22Rv1 (cell line): Measurements from ENCODE around the gene SLC22A1.

Source experiments
- H3K27ac ChIP-seq: fragments of 450-650 bp; 2 replicates; pipeline ENCODE4 v1.5.1; 2017
- ZFX ChIP-seq: fragments of 450-650 bp; IDR thresholded peaks from 2 replicates; pipeline ENCODE4 v1.6.1; 2017; ENCODE audit warnings: antibody characterized with exemption, borderline replicate concordance
- TF ChIP-seq, protein P1 (sequence below): fragments of 450-650 bp; IDR thresholded peaks from 2 replicates; pipeline ENCODE4 v1.5.1; 2017; ENCODE audit warnings: mild to moderate bottlenecking

The SLC22A1 gene

DNA sequence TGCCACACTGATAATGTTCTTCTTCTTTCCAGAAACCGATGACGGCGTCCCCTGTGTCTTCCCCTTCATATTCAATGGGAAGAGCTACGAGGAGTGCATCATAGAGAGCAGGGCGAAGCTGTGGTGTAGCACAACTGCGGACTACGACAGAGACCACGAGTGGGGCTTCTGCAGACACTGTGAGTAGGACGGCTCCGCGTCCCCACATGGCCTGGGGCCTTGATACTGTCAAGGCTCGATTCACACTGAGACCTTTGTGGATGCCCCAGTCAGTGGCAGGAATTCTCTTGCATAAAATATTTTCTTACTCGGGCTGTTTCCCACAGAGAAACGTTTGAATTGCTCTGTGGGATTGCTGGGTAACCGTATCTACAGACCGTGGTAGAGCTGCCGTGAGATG is 41.5 kb upstream of the SLC22A1 start:
- H3K27ac ChIP-seq, result no peak overlapping the region
- TF ChIP-seq ZFX, result no peak
- TF ChIP-seq, protein P1, sequence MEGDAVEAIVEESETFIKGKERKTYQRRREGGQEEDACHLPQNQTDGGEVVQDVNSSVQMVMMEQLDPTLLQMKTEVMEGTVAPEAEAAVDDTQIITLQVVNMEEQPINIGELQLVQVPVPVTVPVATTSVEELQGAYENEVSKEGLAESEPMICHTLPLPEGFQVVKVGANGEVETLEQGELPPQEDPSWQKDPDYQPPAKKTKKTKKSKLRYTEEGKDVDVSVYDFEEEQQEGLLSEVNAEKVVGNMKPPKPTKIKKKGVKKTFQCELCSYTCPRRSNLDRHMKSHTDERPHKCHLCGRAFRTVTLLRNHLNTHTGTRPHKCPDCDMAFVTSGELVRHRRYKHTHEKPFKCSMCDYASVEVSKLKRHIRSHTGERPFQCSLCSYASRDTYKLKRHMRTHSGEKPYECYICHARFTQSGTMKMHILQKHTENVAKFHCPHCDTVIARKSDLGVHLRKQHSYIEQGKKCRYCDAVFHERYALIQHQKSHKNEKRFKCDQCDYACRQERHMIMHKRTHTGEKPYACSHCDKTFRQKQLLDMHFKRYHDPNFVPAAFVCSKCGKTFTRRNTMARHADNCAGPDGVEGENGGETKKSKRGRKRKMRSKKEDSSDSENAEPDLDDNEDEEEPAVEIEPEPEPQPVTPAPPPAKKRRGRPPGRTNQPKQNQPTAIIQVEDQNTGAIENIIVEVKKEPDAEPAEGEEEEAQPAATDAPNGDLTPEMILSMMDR, result no peak

DNA sequence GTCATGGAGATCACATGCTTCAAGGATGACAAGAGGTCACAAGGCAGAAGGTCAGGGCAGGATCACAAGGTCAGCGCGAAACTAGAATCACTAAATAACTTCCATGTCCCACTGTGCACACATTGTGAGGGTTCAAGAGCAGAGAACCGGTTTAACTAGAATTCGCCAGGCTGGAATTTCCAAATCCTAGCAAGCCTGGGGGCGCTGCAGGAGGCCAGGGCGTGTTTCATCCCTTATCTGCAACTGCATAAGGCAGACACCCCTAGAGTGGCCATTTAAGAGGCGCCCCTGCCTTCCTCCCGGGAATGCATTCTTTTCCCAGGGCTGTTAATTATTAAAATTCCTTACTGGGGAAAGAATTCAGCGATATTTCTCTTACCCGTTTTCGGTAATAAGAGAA is 40.2 kb upstream of the SLC22A1 start:
- H3K27ac ChIP-seq, result no peak overlapping the region
- TF ChIP-seq, protein P1, result no peak
- TF ChIP-seq ZFX, result no peak

DNA sequence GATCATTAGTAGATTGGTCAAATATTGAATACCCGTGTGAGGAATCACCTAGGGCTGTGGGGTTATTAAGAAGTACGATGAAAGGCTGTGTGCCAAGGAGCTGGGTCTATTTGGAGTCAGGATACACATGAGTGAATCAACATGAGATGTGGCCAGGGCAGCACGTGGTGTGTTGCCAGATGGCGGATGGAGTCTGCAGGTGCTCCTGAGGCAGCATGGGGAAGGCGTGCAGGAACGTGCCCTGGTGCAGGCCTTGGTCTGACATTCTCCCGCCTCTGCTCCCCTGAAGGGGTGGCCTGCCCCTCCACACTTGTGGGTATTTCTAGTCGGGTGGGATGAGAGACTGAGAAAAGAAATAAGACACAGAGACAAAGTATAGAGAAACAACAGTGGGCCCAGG is 39.0 kb upstream of the SLC22A1 start:
- TF ChIP-seq ZFX, result no peak
- TF ChIP-seq, protein P1, result no peak
- H3K27ac ChIP-seq, result no peak overlapping the region

DNA sequence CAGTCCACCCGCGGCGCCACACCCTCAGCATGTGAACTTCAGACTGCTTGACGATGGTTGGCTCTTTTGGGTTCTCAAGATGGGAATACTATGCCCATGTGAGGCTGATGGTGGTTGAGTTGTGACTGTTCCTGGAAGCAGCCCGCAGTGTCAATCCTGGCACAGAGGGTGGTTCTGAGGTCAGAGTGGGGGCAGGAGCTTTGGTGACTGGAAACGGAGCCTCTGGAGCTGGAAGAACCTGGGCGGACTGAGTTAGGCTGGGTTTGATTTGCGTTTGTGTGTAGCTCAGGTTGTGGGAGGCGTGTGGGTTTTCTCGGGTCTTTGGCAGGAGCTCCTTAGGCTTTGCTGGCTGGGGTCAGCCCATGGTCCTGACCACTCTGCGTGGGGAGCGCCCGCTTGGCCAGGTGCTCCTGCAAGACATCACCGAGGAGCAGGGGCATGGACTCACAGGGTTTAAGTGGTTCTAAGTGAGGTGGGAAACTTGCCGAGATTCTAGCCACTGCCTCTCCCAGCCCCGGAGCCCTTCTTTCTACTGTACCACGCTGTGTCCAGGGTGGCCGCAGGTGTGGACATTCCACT is 37.3 kb upstream of the SLC22A1 start:
- H3K27ac ChIP-seq, result no peak overlapping the region

DNA sequence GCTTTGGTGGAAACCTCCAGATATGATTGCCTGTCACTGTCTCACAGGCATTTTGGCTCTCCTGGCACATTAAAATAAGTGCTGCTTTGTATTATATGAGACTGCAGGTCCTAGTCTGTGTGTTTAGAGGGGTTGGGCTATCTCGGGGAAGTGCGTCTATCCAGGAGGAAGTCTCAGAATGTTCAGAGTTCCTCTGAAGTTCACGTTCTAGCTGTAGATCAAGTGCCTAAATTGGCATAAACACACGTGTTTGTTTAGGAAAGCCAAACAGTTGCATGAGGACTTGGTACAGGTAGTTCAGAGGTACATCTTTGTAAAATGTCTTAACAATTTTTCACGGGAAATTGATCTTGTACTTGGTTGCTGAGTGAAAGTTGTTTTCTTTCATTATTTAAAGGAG is 36.4 kb upstream of the SLC22A1 start:
- TF ChIP-seq ZFX, result no peak

More for the DNA sequence above, 37.3 kb upstream of the SLC22A1 start:
- TF ChIP-seq, protein P1, result no peak
- TF ChIP-seq ZFX, result no peak

DNA sequence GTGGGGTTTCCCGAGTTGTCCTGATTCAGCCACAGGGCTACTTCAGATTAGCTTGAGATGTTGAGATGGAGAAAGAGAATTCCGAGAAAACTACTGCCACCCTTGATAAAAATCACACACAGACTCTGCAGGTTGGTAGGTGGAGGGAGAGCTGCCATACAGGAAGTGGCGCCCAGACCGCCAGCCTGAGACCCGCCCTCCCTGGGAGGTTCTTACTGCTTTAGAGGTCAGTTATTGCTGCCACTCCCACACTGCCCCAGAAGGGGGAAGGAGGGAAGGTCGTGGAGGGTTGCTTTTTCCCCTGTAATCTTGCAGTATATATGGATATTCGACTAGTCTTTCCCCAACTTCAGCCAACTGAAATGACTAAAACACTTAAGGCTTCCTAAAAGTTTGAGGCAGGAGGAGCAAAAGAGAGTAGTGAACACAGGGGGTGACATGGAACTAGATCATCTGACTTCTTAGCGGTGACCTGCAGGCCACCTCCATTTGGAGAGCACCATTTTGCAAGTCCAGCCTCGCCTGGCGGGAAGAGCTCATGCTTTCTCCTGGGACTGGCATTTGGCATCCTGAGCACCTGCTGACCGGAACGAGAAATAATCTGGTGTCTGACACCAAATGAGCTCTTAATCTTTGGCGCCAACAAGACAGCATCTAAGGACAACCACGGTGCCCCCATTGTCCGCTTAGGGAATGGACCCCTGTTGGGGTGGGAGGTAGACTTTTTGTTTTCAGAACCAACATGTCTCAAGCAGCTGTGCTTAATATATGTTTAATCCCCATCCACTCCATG is 35.7 kb upstream of the SLC22A1 start:
- TF ChIP-seq ZFX, result no peak
- TF ChIP-seq, protein P1, result no peak
- no peak overlapping the region for H3K27ac ChIP-seq

More for the DNA sequence above, 36.4 kb upstream of the SLC22A1 start:
- H3K27ac ChIP-seq, result no peak overlapping the region

DNA sequence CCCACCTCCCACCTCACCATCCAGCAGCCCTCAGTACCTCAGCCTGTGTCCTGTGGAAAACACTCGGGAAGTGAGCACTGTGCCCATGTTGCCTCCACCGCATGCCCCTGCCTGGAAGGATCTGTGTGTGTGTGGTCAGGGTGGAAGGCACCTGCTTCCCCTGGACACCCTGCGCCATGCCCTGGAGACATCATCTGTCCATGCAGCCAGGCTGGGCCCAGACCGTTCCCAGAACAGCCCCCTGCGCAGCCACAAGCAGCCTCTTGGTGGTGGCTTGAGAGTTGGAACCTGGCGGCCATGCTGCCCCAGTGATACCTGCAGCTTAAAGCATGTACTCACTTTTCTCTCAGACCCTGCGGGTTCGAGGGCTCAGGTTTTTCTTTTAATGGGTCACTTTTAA is 34.9 kb upstream of the SLC22A1 start:
- TF ChIP-seq ZFX, result no peak
- no peak overlapping the region for H3K27ac ChIP-seq

DNA sequence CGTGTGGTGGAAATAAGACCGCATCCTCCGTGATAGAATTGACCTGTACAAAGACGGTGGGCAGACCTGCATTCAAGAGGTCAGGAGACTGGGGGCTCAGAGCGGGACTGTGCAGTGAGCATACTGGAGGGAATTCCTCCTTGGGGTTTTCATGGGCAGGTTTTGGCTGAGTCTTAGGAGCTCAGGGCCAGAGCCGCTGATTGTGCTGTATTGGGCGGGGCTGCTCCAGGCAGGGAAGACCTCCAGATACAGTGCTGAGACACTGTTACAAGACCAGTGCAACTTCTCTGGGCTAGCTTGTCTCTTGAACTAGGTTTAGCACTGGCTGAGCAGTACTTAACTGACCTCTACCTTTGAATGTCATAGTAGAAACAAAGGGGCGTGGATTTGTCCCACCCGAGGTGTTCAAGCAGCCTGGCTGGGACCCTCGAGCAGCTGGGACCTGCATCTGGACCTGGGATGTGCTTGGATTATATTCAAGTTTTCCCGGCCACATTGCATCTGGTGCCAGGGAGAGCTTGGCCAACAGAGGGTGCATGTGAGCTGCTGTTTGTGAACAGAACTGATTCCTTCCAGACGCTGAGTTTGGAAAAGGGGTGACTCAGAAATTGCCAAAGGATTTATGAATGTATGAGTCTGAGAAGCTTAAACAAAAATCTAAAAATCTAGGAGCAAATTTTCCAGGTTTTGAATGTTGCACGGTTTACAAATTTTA is 33.4 kb upstream of the SLC22A1 start:
- TF ChIP-seq ZFX, result no peak
- TF ChIP-seq, protein P1, result peak; percentile 75
- no peak overlapping the region for H3K27ac ChIP-seq
